IMR-90 (cell line): ENCODE data around the gene PRUNE2. TPM values are rescaled to one million over a fixed set of nuclear protein-coding genes. Genes with fewer than 3 reads are reported as not detected.

Experiments used
- ATAC-seq: fragments of 200-7000 bp; cut with Tn5 transposase; 2 replicates; pipeline ENCODE4 v1.9.1; 2020; ENCODE audit warnings: low read depth, mild to moderate bottlenecking, moderate library complexity
- BruUV-seq: library from RNA; stranded (reverse); fragments of 400-500 nt; replicated peaks from 2 replicates; lab custom pipeline; 2021; lab: Mats Ljungman, UMichigan
- CTCF ChIA-PET: fragments of 300-600 bp; formaldehyde crosslinking; extraction: SDS; loops from one replicate; lab custom pipeline; 2021; ENCODE audit warnings: antibody characterized with exemption; lab: Yijun Ruan, JAX
- POLR2A ChIA-PET: fragments of 300-600 bp; sonication (Branson Sonifier 250); formaldehyde crosslinking; loops from one replicate; lab custom pipeline; 2022; ENCODE audit warnings: antibody characterized with exemption; ENCODE audit not compliant: unreplicated experiment; lab: Charles Lee
- DNase-seq: peaks from one replicate; pipeline ENCODE4 v3.0.0; 2013
- H2AFZ ChIP-seq: replicated peaks from 2 replicates; pipeline ENCODE3; 2013; ENCODE audit warnings: low read length, mild to moderate bottlenecking; ENCODE audit not compliant: poor library complexity
- H2AK5ac ChIP-seq: 2 replicates; pipeline ENCODE4 v1.6.1; 2013; ENCODE audit warnings: low read depth, low read length, inconsistent platforms
- H2AK9ac ChIP-seq: replicated peaks from 2 replicates; pipeline ENCODE3; 2013; ENCODE audit warnings: mild to moderate bottlenecking, low read depth, low read length, moderate library complexity; ENCODE audit not compliant: poor library complexity
- H2BK120ac ChIP-seq: 2 replicates; pipeline ENCODE4 v1.6.1; 2013; ENCODE audit warnings: low read depth, low read length, inconsistent platforms
- H2BK15ac ChIP-seq: 3 replicates; pipeline ENCODE4 v1.6.1; 2013; ENCODE audit warnings: low read depth, low read length, inconsistent platforms
- H2BK20ac ChIP-seq: 2 replicates; pipeline ENCODE4 v1.6.1; 2013; ENCODE audit warnings: low read depth, mild to moderate bottlenecking, inconsistent platforms, low read length, moderate library complexity
- H2BK5ac ChIP-seq: 2 replicates; pipeline ENCODE4 v1.6.1; 2013; ENCODE audit warnings: mild to moderate bottlenecking, low read depth, low read length, inconsistent platforms; ENCODE audit not compliant: poor library complexity, severe bottlenecking
- H3K14ac ChIP-seq: replicated peaks from 2 replicates; pipeline ENCODE4 v1.6.1; 2013; ENCODE audit warnings: low read depth, low read length, inconsistent platforms
- H3K18ac ChIP-seq: 2 replicates; pipeline ENCODE4 v1.6.1; 2013; ENCODE audit warnings: low read depth, low read length, control low read depth
- H3K23ac ChIP-seq: 2 replicates; pipeline ENCODE4 v1.6.1; 2013; ENCODE audit warnings: low read depth, low read length, inconsistent platforms
- H3K27ac ChIP-seq: 2 replicates; pipeline ENCODE4 v1.5.1; 2013; ENCODE audit warnings: mild to moderate bottlenecking, control low read depth, low read length; ENCODE audit not compliant: insufficient read depth
- H3K27me3 ChIP-seq: 2 replicates; pipeline ENCODE4 v1.6.1; 2013; ENCODE audit warnings: low read length; ENCODE audit not compliant: control insufficient read depth, insufficient read depth
- H3K36me3 ChIP-seq: 2 replicates; pipeline ENCODE4 v1.6.1; 2013; ENCODE audit warnings: low read length, mixed read lengths; ENCODE audit not compliant: control insufficient read depth, insufficient read depth
- H3K4ac ChIP-seq: 2 replicates; pipeline ENCODE4 v1.6.1; 2013; ENCODE audit warnings: low read depth, low read length, inconsistent platforms
- H3K4me1 ChIP-seq: 2 replicates; pipeline ENCODE4 v1.6.1; 2013; ENCODE audit warnings: low read length, mixed read lengths; ENCODE audit not compliant: control insufficient read depth, insufficient read depth
- H3K4me2 ChIP-seq: 2 replicates; pipeline ENCODE4 v1.6.1; 2013; ENCODE audit warnings: low read depth, mild to moderate bottlenecking, control low read depth, low read length, moderate library complexity
- H3K4me3 ChIP-seq: 2 replicates; pipeline ENCODE4 v1.5.1; 2013; ENCODE audit warnings: low read depth, mild to moderate bottlenecking, control low read depth, low read length, moderate library complexity; ENCODE audit not compliant: insufficient read depth
- H3K56ac ChIP-seq: 2 replicates; pipeline ENCODE4 v1.6.1; 2013; ENCODE audit warnings: low read length, inconsistent platforms; ENCODE audit not compliant: insufficient read depth; ENCODE audit errors: extremely low read depth
- H3K79me1 ChIP-seq, 2 experiments: 2 replicates each; pipeline ENCODE4 v1.6.1; 2013; ENCODE audit warnings: low read length in 2 of 2, inconsistent platforms in 1 of 2, low read depth in 1 of 2
- H3K9ac ChIP-seq: 2 replicates; pipeline ENCODE4 v1.6.1; 2013; ENCODE audit warnings: low read depth, low read length, control low read depth
- H3K9me1 ChIP-seq: 2 replicates; pipeline ENCODE4 v1.6.1; 2013; ENCODE audit warnings: low read length, inconsistent platforms; ENCODE audit not compliant: insufficient read depth
- H3K9me3 ChIP-seq: 2 replicates; pipeline ENCODE4 v1.6.1; 2013; ENCODE audit warnings: low read length; ENCODE audit not compliant: control insufficient read depth, insufficient read depth
- H4K20me1 ChIP-seq: 2 replicates; pipeline ENCODE4 v1.6.1; 2013; ENCODE audit warnings: low read length, inconsistent platforms; ENCODE audit not compliant: insufficient read depth
- H4K5ac ChIP-seq: 2 replicates; pipeline ENCODE4 v1.6.1; 2013; ENCODE audit warnings: mild to moderate bottlenecking, low read depth, low read length, control low read depth
- H4K8ac ChIP-seq, 2 experiments: 2 replicates each; pipeline ENCODE4 v1.6.1; 2013; ENCODE audit warnings: low read depth in 2 of 2, low read length in 2 of 2, control low read depth in 1 of 2, inconsistent platforms in 1 of 2
- H4K91ac ChIP-seq: 2 replicates; pipeline ENCODE4 v1.6.1; 2013; ENCODE audit warnings: low read depth, low read length, inconsistent platforms; ENCODE audit not compliant: insufficient read depth
- BHLHE40 ChIP-seq: fragments of 150-350 bp; IDR thresholded peaks from 2 replicates; pipeline ENCODE4 v1.6.1; 2016; ENCODE audit warnings: mild to moderate bottlenecking, low read depth, low read length
- CEBPB ChIP-seq: IDR thresholded peaks from 2 replicates; pipeline ENCODE4 v1.6.1; 2012; ENCODE audit warnings: low read depth, low read length, improper control_type of control experiment
- CHD1 ChIP-seq: IDR thresholded peaks from 2 replicates; pipeline ENCODE4 v1.6.1; 2012; ENCODE audit warnings: low read depth, low read length, improper control_type of control experiment
- CTCF ChIP-seq: conservative IDR thresholded peaks from 2 replicates; pipeline ENCODE4 v1.5.1; 2012; ENCODE audit warnings: mild to moderate bottlenecking, low read depth, low read length, improper control_type of control experiment
- ELK1 ChIP-seq: fragments of 150-350 bp; IDR thresholded peaks from 2 replicates; pipeline ENCODE4 v1.6.1; 2016; ENCODE audit warnings: low read depth, mild to moderate bottlenecking, low read length, moderate library complexity, borderline replicate concordance
- FOS ChIP-seq: fragments of 150-350 bp; IDR thresholded peaks from 2 replicates; pipeline ENCODE4 v1.6.1; 2016; ENCODE audit warnings: low read depth, low read length
- MAFK ChIP-seq: IDR thresholded peaks from 2 replicates; pipeline ENCODE4 v1.6.1; 2012; ENCODE audit warnings: low read depth, low read length, improper control_type of control experiment
- MAZ ChIP-seq: IDR thresholded peaks from 2 replicates; pipeline ENCODE4 v1.6.1; 2012; ENCODE audit warnings: low read depth, mild to moderate bottlenecking, low read length, improper control_type of control experiment, moderate library complexity, borderline replicate concordance
- MXI1 ChIP-seq: IDR thresholded peaks from 2 replicates; pipeline ENCODE4 v1.6.1; 2012; ENCODE audit warnings: low read depth, mild to moderate bottlenecking, low read length, moderate library complexity, borderline replicate concordance
- NFE2L2 ChIP-seq: fragments of 150-350 bp; IDR thresholded peaks from 2 replicates; pipeline ENCODE4 v1.6.1; 2016; ENCODE audit warnings: low read depth, mild to moderate bottlenecking, low read length
- POLR2A ChIP-seq: IDR thresholded peaks from 2 replicates; pipeline ENCODE4 v1.6.1; 2012; ENCODE audit warnings: mild to moderate bottlenecking, low read depth, low read length
- RAD21 ChIP-seq: IDR thresholded peaks from 2 replicates; pipeline ENCODE4 v1.6.1; 2012; ENCODE audit warnings: low read length, improper control_type of control experiment
- RCOR1 ChIP-seq: IDR thresholded peaks from 2 replicates; pipeline ENCODE4 v1.6.1; 2012; ENCODE audit warnings: mild to moderate bottlenecking, low read length, improper control_type of control experiment; ENCODE audit not compliant: insufficient replicate concordance
- RFX5 ChIP-seq: IDR thresholded peaks from 2 replicates; pipeline ENCODE4 v1.8.0; 2012; ENCODE audit warnings: low read depth, mild to moderate bottlenecking, low read length, moderate library complexity
- SMC3 ChIP-seq: fragments of 150-350 bp; IDR thresholded peaks from 2 replicates; pipeline ENCODE4 v1.6.1; 2016; ENCODE audit warnings: low read depth, mild to moderate bottlenecking, antibody characterized with exemption, low read length, moderate library complexity
- USF2 ChIP-seq: fragments of 150-350 bp; IDR thresholded peaks from 2 replicates; pipeline ENCODE4 v1.6.1; 2017; ENCODE audit warnings: mild to moderate bottlenecking, antibody characterized with exemption, low read length, low read depth
- WGBS, 2 experiments: methylation state at CpG; one replicate each; pipeline versions ENCODE4 v1.1.5 to v1.1.7; 2013; ENCODE audit warnings: missing lambda C conversion rate in 2 of 2; ENCODE audit not compliant: insufficient read length in 1 of 2; ENCODE audit errors: extremely low coverage in 2 of 2; 5-methylcytosine and 5-hydroxymethylcytosine counted together
- dilution Hi-C: fragments of 300-500 bp; cut with HindIII; formaldehyde crosslinking; loops from one replicate; pipeline ENCODE4 v1.14.3; 2018; ENCODE audit warnings: low sequenced_read_pairs; ENCODE audit not compliant: unreplicated experiment
- in situ Hi-C: fragments of 300-500 bp; cut with MboI; formaldehyde crosslinking; loops from 3 replicates; pipeline ENCODE4 v1.14.3; 2019; ENCODE audit warnings: low sequenced_read_pairs, inconsistent platforms, mixed read lengths
- intact Hi-C: fragments of 100-400 bp; cut with micrococcal nuclease; formaldehyde crosslinking; loops from 2 replicates; pipeline ENCODE4 v1.10.0; 2022
- polyA plus RNA-seq, 3 experiments: library from polyadenylated mRNA; depleted of rRNA; stranded (reverse); fragments of >200 nt; gene quantifications; 2 replicates each; pipeline ENCODE4 v1.2.3, GENCODE V29; 2012; ENCODE audit warnings: low replicate concordance in 1 of 3
- total RNA-seq: library from RNA; depleted of rRNA; stranded (reverse); fragments of >200 nt; gene quantifications from 2 replicates; pipeline ENCODE4 v1.2.3, GENCODE V29; 2012

Gene PRUNE2
- total and polyA plus RNA-seq, 2 of the 4 experiments (the other 2 are of a cell fraction) = 0.70 to 1.6 TPM

GRCh38 chr9:76665458-76665857 lies 240.5 kb downstream of the PRUNE2 start:
- Histone ChIP-seq H3K4me2 (no peak overlapping the region), H3K4ac (no peak overlapping the region), H4K91ac (no peak overlapping the region), H3K23ac (no peak overlapping the region), H3K27ac (no peak overlapping the region), H3K79me1 (no peaks in the 10 kb centered on the region), H2BK20ac (no peak overlapping the region), H2BK120ac (no peak overlapping the region), H4K5ac (no peak overlapping the region), H3K36me3 (no peaks in the 10 kb centered on the region), H2AK9ac (no peak overlapping the region), H3K27me3 (peaks cover 4% of the 10 kb centered on the region; the same call in 1 of the 2 replicates), H2AFZ (no peak overlapping the region), H4K20me1 (no peaks in the 10 kb centered on the region), H2BK5ac (no peak overlapping the region), H3K56ac (no peak overlapping the region), H4K8ac (no peak overlapping the region), H3K9me3 (peaks cover 2% of the 10 kb centered on the region; the same call in 1 of the 2 replicates), H3K9me1 (no peaks in the 10 kb centered on the region), H3K14ac (no peak overlapping the region), H3K9ac (no peak overlapping the region), H3K18ac (no peak overlapping the region), H3K4me1 (no peaks in the 10 kb centered on the region), H2AK5ac (no peak overlapping the region), H3K4me3 (no peak overlapping the region), H2BK15ac (no peak overlapping the region)
- in situ Hi-C loops (no loop called here), dilution Hi-C loops (no loop called here), intact Hi-C loops (no loop called here)
- TF ChIP-seq RCOR1 (no peak), BHLHE40 (no peak), CHD1 (no peak), MAZ (no peak), FOS (no peak), SMC3 (no peak), ELK1 (no peak), CTCF (no peak), USF2 (no peak), MXI1 (no peak), RAD21 (no peak), RFX5 (no peak), MAFK (no peak), CEBPB (no peak), POLR2A (no peak), NFE2L2 (no peak)
- no peak for ATAC-seq
- BruUV-seq = no TSS peak
- ChIA-PET POLR2A (no interaction called here), CTCF (no interaction called here)
- no CpG with 5 or more reads among the region's 5 CpGs for WGBS, 2 experiments
- DNase-seq = no peak
